ENCODE measurements around the gene RAB44.
"Not testable (repeated sequence)": the region's sequence is repeated elsewhere in the genome, so short reads cannot be mapped to it uniquely, and the experiment has no call there.

Gene RAB44

DNA sequence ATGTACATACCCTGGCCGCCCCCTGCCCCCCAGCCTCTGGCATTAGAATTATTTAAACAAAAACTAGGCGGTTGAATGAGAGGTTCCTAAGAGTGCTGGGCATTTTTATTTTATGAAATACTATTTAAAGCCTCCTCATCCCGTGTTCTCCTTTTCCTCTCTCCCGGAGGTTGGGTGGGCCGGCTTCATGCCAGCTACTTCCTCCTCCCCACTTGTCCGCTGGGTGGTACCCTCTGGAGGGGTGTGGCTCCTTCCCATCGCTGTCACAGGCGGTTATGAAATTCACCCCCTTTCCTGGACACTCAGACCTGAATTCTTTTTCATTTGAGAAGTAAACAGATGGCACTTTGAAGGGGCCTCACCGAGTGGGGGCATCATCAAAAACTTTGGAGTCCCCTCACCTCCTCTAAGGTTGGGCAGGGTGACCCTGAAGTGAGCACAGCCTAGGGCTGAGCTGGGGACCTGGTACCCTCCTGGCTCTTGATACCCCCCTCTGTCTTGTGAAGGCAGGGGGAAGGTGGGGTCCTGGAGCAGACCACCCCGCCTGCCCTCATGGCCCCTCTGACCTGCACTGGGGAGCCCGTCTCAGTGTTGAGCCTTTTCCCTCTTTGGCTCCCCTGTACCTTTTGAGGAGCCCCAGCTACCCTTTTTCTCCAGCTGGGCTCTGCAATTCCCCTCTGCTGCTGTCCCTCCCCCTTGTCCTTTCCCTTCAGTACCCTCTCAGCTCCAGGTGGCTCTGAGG is 11.5 kb upstream of the RAB44 start:
- no peak for DNase-seq (ENCODE audit: low read depth in 2 of 3, low spot score in 1 of 3)

DNA sequence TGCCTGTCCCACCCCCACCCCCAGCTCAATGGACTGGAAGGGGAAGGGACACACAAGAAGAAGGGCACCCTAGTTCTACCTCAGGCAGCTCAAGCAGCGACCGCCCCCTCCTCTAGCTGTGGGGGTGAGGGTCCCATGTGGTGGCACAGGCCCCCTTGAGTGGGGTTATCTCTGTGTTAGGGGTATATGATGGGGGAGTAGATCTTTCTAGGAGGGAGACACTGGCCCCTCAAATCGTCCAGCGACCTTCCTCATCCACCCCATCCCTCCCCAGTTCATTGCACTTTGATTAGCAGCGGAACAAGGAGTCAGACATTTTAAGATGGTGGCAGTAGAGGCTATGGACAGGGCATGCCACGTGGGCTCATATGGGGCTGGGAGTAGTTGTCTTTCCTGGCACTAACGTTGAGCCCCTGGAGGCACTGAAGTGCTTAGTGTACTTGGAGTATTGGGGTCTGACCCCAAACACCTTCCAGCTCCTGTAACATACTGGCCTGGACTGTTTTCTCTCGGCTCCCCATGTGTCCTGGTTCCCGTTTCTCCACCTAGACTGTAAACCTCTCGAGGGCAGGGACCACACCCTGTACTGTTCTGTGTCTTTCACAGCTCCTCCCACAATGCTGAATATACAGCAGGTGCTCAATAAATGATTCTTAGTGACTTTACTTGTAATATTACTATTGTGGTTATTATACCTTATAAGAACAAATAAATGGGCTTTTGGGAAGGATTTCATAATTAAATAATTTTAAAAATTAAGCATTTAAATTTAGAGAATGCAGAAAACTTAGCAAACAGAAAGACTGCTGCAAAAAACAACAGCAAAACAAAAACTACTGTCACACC is 10.7 kb upstream of the RAB44 start:
- DNase-seq (ENCODE audit: low read depth in 2 of 3, low spot score in 1 of 3), result no peak

DNA sequence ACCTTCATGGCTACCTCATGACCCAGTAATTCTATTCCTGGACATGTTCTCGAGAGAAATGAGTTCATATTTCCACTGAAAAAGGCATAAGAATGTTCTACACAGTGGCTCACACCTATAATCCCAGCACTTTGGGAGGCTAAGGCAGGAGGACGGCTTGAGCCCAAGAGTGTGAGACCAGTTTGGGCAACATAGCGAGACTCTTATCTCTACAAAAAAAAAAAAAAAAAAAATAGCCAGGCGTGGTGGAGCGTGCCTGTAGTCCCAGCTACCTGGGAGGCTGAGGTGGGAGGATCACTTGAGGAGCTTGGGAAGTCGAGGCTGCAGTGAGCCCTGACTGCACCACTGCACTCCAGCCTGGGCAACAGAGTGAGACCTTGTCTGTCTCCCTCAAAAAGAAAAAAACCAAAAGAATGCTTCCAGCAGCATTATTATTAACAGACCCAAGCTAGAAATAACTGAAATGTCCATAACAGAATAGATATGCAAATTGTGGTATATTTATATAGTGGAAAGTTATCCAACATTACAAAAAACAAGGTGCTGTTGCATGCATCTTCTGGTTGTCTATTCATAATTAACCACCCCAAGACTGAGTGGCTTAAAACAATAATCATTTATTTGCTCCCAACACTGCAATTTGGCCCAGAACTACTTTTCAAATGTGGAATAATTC is 9.4 kb upstream of the RAB44 start:
- no peak for DNase-seq (ENCODE audit: low read depth in 2 of 3, low spot score in 1 of 3)

DNA sequence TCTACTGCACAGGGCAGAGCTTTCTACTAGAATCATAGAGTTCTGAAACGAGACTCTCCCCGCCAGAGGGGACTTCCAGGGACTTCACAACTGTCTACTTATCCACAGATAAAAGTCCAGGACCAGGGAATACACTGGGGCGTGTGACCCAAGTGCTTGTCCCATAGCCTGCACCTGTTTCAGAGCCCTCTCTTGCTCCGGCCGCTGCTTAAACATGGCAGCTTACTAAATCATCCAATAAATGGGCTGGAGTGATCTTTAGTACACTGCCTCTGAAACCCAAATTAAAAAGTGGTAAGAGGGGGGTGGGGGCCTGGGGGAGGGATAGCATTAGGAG is 8.9 kb upstream of the RAB44 start:
- no peak for DNase-seq (ENCODE audit: low read depth in 2 of 3, low spot score in 1 of 3)

DNA sequence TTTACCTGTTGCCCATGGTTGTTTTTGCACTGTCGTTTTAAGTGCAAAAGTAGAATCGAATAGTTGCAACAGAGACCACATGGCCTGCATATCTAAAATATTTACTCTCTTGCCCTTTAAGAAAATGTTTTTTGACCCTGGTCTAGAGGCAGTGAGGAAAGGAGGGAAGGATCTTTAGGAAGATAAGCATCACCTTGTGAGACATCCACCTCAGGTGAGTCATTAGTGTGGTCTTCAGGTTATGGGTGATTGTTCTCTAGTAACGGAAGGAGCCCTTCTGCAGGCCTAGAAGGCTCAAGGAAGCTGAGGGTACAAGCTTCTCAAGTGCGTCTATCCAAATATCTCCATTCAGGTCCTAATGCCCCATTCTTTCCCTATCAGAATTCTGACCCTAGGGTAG is 6.6 kb upstream of the RAB44 start:
- no peak for DNase-seq (ENCODE audit: low read depth in 2 of 3, low spot score in 1 of 3)

DNA sequence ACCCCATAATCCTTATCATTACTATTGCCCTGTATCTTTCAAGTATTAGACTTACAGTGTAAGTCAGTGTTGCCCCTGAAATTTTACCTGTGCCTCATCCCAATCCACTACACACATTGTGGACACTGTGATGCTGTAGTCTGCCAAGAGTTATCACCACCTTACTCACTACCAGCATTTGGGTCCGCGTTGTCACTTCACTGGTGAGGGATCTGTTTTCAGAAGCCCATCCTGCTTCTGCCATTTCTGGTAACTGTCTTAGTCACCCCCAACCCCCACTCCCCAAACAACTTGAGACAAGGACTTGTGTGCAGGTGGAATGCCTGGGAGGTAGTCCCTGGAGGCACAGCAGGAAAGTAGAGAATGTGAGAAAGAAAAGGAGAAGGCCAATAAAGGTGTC is 6.0 kb upstream of the RAB44 start:
- DNase-seq (ENCODE audit: low read depth in 2 of 3, low spot score in 1 of 3), result no peak

DNA sequence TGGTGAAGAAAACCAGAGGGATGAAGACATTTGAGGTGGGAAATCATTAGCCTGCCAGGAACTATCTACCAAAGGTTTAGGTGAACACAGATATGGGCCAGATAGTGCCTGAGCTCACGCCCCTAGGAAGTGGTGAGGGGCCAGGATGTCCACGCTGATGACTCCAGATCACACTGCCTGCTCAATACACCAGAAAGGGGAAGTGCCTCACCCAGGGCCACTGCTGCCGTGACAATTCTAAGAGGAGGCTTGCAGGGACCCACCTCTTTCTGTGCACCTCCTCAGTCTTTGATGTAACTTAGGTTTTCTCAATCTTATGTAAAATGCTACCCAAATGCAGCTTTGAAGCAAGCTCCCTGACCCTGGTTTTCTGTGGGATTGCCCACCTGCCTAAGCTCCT is 5.4 kb upstream of the RAB44 start:
- DNase-seq (ENCODE audit: low read depth in 2 of 3, low spot score in 1 of 3), result no peak

DNA sequence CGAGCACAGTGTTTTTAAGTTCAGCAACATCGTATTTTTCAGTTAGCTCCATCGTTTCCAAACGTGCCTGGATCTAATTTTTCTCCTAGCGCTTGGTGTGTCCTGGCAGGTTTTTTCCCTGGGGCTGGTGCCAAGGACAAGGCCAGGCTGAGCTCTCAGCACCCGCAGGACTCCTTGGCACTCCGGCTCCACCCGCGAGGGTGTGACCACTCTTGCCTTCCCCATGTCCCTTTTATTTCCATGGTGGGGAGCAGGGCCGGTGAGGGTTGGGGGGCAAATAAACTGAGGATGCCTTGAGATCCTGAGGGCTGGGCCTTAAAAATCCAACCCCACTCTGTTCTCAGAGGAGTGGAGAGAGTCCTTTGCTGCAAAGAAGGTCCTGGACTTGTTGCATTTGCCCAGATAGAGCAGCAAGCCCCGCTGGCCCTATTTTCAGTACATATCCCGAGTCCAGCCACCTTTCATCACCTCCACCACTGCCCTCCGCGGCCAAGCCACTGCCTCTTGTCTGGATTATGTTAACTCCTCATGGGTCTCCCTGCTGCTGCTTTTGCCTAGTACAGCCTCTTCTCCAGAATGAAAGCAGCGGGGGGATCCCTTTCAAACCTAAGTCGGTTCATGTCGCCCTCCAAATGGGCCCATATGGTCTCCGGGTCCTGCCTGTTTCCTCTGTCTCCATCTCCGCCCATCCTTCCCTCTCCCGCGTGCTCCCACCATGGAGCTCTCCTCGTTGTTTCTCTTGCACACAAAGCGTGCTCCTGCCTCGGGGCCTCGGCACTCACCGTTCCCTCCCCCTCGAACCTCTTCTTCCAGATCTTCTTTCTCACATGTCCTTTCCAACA is 4.5 kb upstream of the RAB44 start:
- DNase-seq (ENCODE audit: low read depth in 2 of 3, low spot score in 1 of 3), result no peak

DNA sequence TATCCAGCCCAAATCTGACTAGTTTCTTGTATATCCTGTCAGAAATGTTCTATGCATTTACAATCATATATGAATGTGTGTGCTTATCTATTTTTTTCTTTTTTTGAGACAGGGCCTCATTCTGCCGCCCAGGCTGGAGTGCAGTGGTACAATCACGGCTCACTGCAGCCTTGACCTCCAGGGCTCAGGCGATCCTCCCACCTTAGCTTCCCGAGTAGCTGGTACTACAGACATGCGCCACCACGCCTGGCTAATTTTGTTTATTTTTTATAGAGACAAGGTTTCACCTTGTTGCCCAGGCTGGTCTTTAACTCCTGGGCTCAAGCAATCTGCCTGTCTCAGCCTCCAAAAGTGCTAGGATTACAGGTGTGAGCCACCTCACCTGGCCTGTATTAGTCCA is 3.0 kb upstream of the RAB44 start:
- no peak for DNase-seq (ENCODE audit: low read depth in 2 of 3, low spot score in 1 of 3)

DNA sequence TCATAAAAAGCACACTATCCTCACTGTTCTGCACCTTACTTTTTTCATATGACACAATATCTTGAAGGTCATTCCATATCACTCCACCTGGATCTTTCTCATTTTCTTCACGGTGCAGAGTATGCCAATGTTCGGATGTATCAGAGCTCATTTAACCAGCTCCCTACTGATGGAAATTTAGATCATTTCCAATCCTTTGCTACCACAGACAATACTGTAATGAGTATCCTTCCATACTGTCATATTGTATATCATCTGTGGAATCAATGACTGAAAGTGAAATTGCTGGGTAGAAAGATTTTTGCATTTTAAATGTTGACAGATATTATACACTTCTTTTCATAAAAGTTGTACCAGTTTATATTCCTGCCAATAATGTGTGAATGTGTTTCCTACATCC is 2.2 kb upstream of the RAB44 start:
- no peak for DNase-seq (ENCODE audit: low read depth in 2 of 3, low spot score in 1 of 3)

DNA sequence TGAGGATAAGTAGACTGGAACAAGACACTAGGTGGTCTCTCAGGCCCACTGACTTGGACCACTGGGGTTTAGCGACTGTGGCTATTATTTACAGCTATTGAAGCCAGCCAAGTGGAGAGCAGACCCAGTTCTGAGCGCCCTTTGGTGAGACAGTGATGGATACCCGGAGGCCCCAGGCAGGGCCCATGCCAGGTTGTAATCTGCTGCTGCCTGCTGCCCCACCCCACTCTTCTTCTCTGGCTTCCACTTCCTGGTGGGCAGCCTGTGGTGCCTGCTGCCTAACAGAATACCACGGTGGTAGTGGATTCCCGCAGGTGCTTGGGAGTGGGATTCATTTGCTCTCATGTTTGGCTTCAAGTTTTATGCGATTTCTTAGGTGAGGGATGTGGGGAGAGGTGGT is 570 bp downstream of the RAB44 start:
- no peak for DNase-seq (ENCODE audit: low read depth in 2 of 3, low spot score in 1 of 3)

DNA sequence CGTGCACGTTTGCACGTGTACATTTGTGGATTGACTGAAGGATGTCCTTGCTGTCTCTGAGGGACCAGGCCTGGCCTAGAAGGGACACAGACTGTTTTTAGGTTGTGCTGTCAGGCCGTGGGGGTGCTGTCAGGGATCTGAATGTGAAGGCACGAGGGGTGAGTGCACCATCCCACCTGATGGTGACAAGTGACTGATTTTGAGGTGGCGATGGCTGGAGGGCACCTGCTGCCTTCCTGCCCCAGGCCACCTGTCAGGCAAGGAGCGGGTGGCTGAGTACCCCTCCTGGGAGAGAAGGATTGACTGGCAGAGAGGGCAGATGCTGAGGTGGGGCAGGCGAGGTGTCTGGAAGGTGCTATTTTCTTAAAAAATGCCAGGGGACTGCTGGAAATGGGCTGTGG is 1.2 kb downstream of the RAB44 start:
- no peak for DNase-seq (ENCODE audit: low read depth in 2 of 3, low spot score in 1 of 3)

DNA sequence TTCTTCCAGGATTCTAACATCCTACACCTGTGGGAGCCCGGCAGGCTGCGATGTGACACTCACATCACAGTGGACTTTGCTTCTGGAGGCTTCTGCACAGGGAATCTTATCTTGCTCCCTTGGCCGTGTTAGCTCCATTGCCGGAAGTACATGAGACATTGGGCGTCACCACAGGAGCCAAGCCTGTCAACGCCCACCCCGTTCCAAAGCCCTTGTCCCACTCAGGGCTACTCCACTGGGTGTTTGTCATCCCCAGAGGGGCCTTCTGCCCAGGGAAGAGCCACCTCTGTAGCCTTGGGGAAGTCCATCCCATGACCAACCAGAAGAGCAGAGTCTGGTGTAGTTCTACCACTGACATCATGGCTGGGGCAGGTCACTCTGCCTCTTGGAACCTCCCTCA is 1.7 kb downstream of the RAB44 start:
- no peak for DNase-seq (ENCODE audit: low read depth in 2 of 3, low spot score in 1 of 3)

DNA sequence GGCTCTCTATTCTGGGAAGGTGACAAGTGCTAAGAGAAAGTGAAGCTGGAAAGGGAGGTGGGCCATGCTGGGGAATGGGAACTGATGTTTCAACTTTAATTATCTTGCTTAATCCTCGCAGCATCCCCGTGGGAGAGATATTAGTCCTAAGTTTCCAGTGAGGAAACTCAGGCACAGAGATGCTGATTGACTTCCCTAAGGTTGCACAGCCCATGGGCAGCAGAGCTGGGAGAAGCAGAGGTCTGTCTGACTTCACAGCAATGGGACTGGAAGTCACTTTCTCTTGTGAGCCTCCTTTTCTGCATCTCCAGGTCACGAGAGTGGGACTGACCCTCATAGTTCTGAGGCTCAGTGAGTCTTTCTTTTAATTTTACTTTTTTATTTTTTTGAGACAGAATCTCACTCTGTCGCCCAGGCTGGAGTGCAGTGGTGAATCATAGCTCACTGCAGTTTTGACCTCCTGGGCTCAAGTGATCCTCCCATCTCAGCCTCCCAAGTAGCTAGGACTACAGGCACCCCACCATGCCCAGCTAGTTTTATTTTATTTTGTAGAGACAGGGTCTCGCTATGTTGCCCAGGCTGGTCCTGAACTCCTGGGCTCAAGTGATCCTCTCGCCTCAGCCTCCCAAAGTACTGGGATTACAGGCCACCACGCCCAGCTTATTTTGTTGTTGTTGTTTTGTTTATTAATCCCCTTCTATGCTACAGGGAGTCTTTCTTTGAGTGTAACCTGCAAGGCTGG is 2.6 kb downstream of the RAB44 start:
- no peak for DNase-seq (ENCODE audit: low read depth in 2 of 3, low spot score in 1 of 3)

DNA sequence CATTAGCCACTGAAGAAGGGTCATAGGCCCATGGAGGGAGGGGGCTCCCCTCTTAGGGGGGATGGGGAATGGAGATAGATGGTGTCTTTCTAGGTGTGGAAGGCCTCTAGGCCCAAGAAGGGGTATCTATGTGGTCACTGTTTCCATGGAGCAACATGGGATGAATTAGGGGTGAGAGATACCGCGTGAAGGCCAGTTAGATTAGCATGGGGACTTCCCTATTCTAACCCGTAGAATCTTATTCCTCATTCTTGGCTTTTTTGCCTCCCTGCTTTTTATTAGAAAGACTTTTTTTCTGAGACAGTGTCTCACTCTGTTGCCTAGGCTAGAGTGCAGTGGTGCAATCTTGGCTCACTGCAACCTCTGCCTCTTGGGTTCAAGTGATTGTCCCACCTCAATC is 3.2 kb downstream of the RAB44 start:
- no peak for DNase-seq (ENCODE audit: low read depth in 2 of 3, low spot score in 1 of 3)

DNA sequence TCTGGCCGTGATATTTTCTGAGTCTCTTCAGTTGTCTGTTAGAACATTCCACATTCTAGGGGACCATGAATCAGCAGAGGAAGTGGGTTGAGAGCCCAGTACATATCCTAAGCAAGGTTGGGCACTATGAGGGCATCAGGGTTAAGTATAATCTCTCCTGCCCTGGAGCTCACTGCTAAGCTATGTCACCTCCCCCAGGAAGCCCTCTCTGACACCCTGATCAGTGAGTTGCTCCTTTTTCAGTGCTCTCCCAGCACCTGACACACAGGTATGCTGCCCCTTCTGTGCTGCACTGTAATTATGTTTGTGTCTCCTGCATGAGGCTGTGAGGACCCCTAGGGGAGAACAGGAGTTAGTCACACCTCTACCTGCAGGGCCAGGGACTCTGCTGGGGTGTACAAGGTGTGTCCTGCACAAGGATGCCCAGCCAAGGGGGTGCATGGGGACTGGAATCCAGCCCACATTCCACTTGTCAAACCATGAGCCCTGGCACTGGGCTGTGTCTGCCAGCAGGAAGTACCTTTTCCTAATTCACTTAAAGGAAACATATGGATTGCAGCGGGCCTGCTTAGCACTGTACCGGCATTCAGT is 3.9 kb downstream of the RAB44 start:
- DNase-seq (ENCODE audit: low read depth in 2 of 3, low spot score in 1 of 3), result no peak

DNA sequence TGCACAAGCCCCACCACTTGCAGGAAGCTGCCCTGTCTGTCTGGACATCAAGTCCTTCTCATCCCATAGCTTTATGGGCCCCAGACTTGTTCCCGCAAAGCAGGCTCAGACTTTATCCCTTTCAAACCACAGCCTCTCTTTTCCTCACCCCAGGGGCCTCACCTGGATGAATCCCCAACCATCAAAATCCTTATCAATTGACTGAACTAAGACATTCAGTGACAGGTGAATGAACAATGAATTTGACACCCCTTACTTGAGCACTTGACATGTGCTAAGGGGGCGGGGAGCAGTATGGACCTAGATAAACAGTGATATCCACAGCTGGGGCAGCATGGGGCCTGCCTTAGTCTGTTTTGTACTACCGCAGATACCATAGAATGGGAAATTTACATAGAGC is 5.0 kb downstream of the RAB44 start:
- no peak for DNase-seq (ENCODE audit: low read depth in 2 of 3, low spot score in 1 of 3)

DNA sequence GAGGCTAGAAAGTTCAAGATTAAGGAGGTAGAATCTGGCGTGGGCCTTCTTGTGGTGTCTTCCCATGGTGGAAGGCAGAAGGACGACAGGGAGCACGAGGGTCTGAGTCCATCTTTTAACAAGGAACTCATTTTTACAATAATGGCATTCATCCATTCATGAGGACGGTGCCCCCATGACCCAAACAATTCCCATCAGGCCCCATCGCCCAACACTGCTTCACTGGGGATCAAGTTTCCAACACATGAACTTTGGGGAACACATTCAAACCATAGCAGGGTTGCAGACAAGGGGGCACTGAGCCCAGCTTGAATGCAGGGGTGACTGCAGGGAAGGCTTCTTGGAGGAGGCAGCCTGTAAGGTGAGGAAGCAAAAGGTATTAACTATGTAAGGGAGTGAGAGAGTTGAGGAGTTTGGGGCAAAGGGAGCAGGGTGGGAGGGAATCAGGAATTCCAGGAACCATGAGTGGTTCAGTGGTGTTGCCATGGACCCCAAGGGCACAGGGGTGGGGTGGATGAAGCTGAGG is 5.5 kb downstream of the RAB44 start:
- DNase-seq (ENCODE audit: low read depth in 2 of 3, low spot score in 1 of 3), result no peak

DNA sequence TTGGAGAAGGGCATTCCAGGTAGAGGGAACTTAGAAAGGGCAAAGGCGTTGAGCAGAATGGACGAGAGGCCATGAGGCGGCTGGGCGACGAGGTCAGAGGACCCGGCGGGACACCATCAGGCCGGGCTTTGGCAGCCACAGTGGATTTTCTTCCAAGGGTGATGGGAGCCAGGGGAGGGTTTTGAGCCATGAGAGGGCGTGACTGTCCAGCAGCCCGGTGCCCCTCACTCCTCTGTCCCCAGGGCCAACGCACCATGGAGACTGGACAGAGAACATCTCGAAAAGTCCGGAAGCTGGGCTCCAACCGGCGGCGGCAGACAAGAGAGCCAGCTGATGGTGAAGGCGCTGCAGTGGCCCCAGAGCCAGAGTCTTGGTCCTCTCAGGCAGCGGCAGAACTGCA is 6.4 kb downstream of the RAB44 start:
- DNase-seq (ENCODE audit: low read depth in 2 of 3, low spot score in 1 of 3), result no peak

DNA sequence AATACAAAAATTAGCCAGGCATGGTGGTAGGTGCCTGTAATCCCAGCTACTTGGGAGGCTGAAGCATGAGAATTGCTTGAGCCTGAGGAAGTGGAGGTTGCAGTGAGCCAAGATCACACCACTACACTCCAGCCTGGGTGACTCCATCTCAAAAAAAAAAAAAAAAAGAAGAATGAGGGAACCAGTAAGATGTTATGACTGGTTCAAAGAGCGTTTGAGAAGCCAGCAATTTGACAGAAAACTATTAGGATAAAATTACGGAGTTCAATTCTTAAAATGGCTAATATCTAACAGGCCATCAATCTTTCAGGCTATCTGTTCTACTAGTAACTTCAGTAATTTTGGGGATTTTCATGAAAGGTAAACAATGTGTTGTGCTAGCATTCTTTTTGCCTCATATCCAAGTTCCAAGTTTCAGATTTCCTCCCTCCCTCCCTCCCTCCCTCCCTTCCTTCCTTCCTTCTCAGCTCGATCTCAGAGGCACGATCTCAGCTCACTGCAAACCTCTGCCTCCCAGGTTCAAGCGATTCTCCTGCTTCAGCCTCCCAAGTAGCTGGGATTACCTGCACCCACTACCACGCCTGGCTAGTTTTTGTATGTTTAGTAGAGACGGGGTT is 7.4 kb downstream of the RAB44 start:
- not testable (repeated sequence) for DNase-seq (ENCODE audit: low read depth in 2 of 3, low spot score in 1 of 3)

All from stimulated activated CD4-positive, alpha-beta T cell treated with anti-CD3 and anti-CD28 coated beads, Interleukin-12 subunit alpha, Interleukin-12 subunit beta, amount 100 ng/mL, for 48 hours (primary cell).